Transverse colon (tissue), 4 donors: ENCODE measurements around the gene THAP8. TPM values are rescaled to one million over a fixed set of nuclear protein-coding genes. Genes with fewer than 3 reads are reported as not detected.

Experiments
- DNase-seq: peaks from one replicate; pipeline ENCODE4 v3.0.0-alpha.2; 2019
- H3K27ac ChIP-seq, 4 donors: fragments of 200-600 bp; sonication (generic); 2 replicates each; pipeline ENCODE4 v1.5.1; 2016 to 2018; ENCODE audit warnings: inconsistent platforms in 4 of 4
- H3K27me3 ChIP-seq: fragments of 200-600 bp; sonication (generic); 2 replicates; pipeline ENCODE4 v1.5.1; 2017; ENCODE audit warnings: inconsistent platforms
- H3K36me3 ChIP-seq, 4 donors: fragments of 200-600 bp; sonication (generic); 2 replicates each; pipeline ENCODE4 v1.5.1; 2017 to 2019; ENCODE audit warnings: inconsistent platforms in 4 of 4
- H3K4me1 ChIP-seq, 4 donors: fragments of 200-600 bp; sonication (generic); 2 replicates each; pipeline ENCODE4 v1.5.1; 2017 to 2020; ENCODE audit warnings: inconsistent platforms in 4 of 4
- H3K4me3 ChIP-seq, 4 donors: fragments of 200-600 bp; sonication (generic); 1 replicate in 1 of 4; 2 replicates in 3 of 4; pipeline versions ENCODE4 v1.5.1 to v1.6.1; 2017 to 2019; ENCODE audit warnings: inconsistent platforms in 4 of 4
- H3K9me3 ChIP-seq, 2 donors: fragments of 200-600 bp; sonication (generic); 2 replicates each; pipeline ENCODE4 v1.5.1; 2017 to 2019; ENCODE audit warnings: inconsistent platforms in 2 of 2
- EP300 ChIP-seq: sonication (generic); formaldehyde crosslinking; IDR thresholded peaks from one replicate; pipeline ENCODE4 v1.6.1; 2017; ENCODE audit warnings: antibody characterized with exemption, low read depth
- POLR2A ChIP-seq: fragments of 450-650 bp; IDR thresholded peaks from one replicate; pipeline ENCODE4 v1.6.1; 2016; ENCODE audit warnings: antibody characterized with exemption, mild to moderate bottlenecking, moderate library complexity
- POLR2AphosphoS5 ChIP-seq, 3 donors: sonication (generic); formaldehyde crosslinking; IDR thresholded peaks; one replicate each; pipeline ENCODE4 v1.6.1; 2016; ENCODE audit warnings: antibody characterized with exemption in 3 of 3
- WGBS, 2 donors: methylation state at CpG; one replicate each; pipeline ENCODE4 v1.1.5; 2018; ENCODE audit warnings: low coverage in 1 of 2; 5-methylcytosine and 5-hydroxymethylcytosine counted together
- in situ Hi-C, 4 donors: fragments of 200-750 bp; cut with MboI; loops; one replicate each; pipeline versions ENCODE4 v1.15.0 to v1.15.1; 2017; ENCODE audit warnings: low sequenced_read_pairs in 3 of 4, low pct_ligation_motif_present in 1 of 4, low pct_unique_long_range_greater_than_20kb in 1 of 4
- intact Hi-C: fragments of 100-400 bp; cut with DNase I; formaldehyde crosslinking; loops from one replicate; pipeline ENCODE4 v1.15.1; 2023; ENCODE audit warnings: low total_unique reads
- total RNA-seq, 4 donors: library from RNA; depleted of rRNA; stranded (reverse); fragments of >200 nt; gene quantifications; one replicate each; pipeline ENCODE4 v1.1.0, GENCODE V29; 2016
- TF ChIP-seq, protein P1 (sequence below), 5 experiments: fragments of 200-600 bp in 3 of 5; fragments of 450-650 bp in 2 of 5; sonication (generic) in 3 of 5; IDR thresholded peaks; 1 replicate in 2 of 5; 2 replicates in 3 of 5; pipeline ENCODE4 v1.5.1; 2016 to 2017; ENCODE audit warnings: antibody characterized with exemption in 5 of 5, inconsistent platforms in 3 of 5, mild to moderate bottlenecking in 2 of 5, moderate library complexity in 1 of 5

Gene THAP8
- total RNA-seq, 4 donors from 2014 or later = 9.5 to 64.1 (median 11.2) TPM; not detected in 1

GRCh38 chr19:35986664-35987570 is 67.2 kb downstream of the THAP8 start:
- Histone ChIP-seq H3K9me3 (no peaks in the 10 kb centered on the region), H3K4me3 (peak overlapping the region in 2 of 4 donors; percentile 27 to 40), H3K4me1 (peaks cover 0 to 11% (median 10%) of the 10 kb centered on the region in 4 donors), H3K27ac (no peak overlapping the region), H3K36me3 (no peaks in the 10 kb centered on the region), H3K27me3 (peaks cover 38% of the 10 kb centered on the region)
- intact Hi-C loops = no loop called here
- 8 to 10% methylated on average over 16 to 53 of the region's 54 CpGs for WGBS, 2 donors
- peak; percentile 57 for DNase-seq
- TF ChIP-seq POLR2A = no peak
- TF ChIP-seq EP300 = no peak
- TF ChIP-seq POLR2AphosphoS5 (IDR thresholded peaks at IDR 0.05) = no peak
- TF ChIP-seq, protein P1, sequence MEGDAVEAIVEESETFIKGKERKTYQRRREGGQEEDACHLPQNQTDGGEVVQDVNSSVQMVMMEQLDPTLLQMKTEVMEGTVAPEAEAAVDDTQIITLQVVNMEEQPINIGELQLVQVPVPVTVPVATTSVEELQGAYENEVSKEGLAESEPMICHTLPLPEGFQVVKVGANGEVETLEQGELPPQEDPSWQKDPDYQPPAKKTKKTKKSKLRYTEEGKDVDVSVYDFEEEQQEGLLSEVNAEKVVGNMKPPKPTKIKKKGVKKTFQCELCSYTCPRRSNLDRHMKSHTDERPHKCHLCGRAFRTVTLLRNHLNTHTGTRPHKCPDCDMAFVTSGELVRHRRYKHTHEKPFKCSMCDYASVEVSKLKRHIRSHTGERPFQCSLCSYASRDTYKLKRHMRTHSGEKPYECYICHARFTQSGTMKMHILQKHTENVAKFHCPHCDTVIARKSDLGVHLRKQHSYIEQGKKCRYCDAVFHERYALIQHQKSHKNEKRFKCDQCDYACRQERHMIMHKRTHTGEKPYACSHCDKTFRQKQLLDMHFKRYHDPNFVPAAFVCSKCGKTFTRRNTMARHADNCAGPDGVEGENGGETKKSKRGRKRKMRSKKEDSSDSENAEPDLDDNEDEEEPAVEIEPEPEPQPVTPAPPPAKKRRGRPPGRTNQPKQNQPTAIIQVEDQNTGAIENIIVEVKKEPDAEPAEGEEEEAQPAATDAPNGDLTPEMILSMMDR (IDR thresholded peaks at IDR 0.05) = no peak
- in situ Hi-C loops = no loop called here

DNA sequence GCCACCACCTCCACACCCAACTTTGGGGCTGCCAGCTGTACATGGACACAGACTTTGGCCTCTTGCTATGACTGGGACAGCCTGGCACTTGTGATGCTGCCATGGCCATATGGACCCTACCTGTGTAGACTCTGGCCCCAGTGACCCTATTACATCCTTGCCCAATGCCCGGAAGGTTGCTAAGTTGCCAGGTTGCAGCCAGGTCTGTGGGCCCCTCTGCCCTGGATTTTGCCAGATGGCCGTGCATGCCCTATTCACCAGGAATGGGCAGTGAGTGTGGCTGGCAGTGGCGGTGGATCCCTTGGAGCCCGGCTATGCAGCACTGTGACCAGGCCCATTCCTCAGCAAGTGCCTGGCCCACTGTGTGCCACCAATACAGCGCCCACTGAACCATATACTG is 68.0 kb downstream of the THAP8 start:
- H3K27me3 ChIP-seq = peaks cover 38% of the 10 kb centered on the region
- WGBS, 2 donors = 85% methylated on average over 5 of the region's 5 CpGs; no CpG with 5 or more reads in 1 of the 2 donors

More for the DNA sequence above, 68.0 kb downstream of the THAP8 start:
- TF ChIP-seq POLR2AphosphoS5 (IDR thresholded peaks at IDR 0.05) (no peak), EP300 (no peak), POLR2A (no peak)
- TF ChIP-seq, protein P1 (IDR thresholded peaks at IDR 0.05) = no peak
- intact Hi-C loops = no loop called here
- peaks cover 0 to 11% (median 10%) of the 10 kb centered on the region in 4 donors for H3K4me1 ChIP-seq
- H3K4me3 ChIP-seq = no peak overlapping the region
- H3K36me3 ChIP-seq = no peaks in the 10 kb centered on the region
- no peak overlapping the region for H3K27ac ChIP-seq
- in situ Hi-C loops = no loop called here
- no peak for DNase-seq
- H3K9me3 ChIP-seq = no peaks in the 10 kb centered on the region

Other genes with a start within 250 kb of the THAP8 start
- not detected for gene PRODH2, start 241.4 kb downstream of the THAP8 start, total RNA-seq
- not detected for gene NPHS1, start 201.8 kb downstream of the THAP8 start, total RNA-seq
- gene KIRREL2, start 197.4 kb downstream of the THAP8 start, total RNA-seq = not detected
- gene APLP1, start 185.7 kb downstream of the THAP8 start, total RNA-seq = 10 to 100 TPM in 1 of 4 donors, 1 to 10 TPM in 2, under 1 TPM in 1; 1.00 to 10.5 (median 4.5) TPM
- 10 to 100 TPM in 3 of 4 donors, 1 to 10 TPM in 1; 7.5 to 29.5 (median 13.1) TPM for gene NFKBID, start 153.7 kb downstream of the THAP8 start, total RNA-seq
- 1 to 10 TPM in 1 of 4 donors, not detected in 3; 9.4 TPM for gene HCST, start 151.8 kb downstream of the THAP8 start, total RNA-seq
- 10 to 100 TPM; 25.6 to 81.5 (median 52.2) TPM for gene TYROBP, start 146.0 kb downstream of the THAP8 start, total RNA-seq
- 10 to 100 TPM; 12.1 to 48.6 (median 16.6) TPM for gene LRFN3, start 117.9 kb downstream of the THAP8 start, total RNA-seq
- 10 to 100 TPM; 30.3 to 83.8 (median 55.4) TPM for gene SDHAF1, start 59.1 kb downstream of the THAP8 start, total RNA-seq
- 1 to 10 TPM in 3 of 4 donors, not detected in 1; 1.2 to 9.0 (median 2.9) TPM for gene SYNE4, start 45.5 kb downstream of the THAP8 start, total RNA-seq
- 100 to 1,000 TPM in 2 of 4 donors, 10 to 100 TPM in 2; 27.6 to 151 (median 83.2) TPM for gene ALKBH6, start 40.1 kb downstream of the THAP8 start, total RNA-seq
- gene CLIP3, start 21.4 kb downstream of the THAP8 start, total RNA-seq = 10 to 100 TPM in 3 of 4 donors, 1 to 10 TPM in 1; 7.0 to 37.6 (median 23.5) TPM
- 10 to 100 TPM in 1 of 4 donors, 1 to 10 TPM in 1, under 1 TPM in 2; 0.37 to 20.7 (median 0.97) TPM for gene WDR62, start 612 bp upstream of the THAP8 start, total RNA-seq
- gene OVOL3, start 56.9 kb upstream of the THAP8 start, total RNA-seq = not detected
- 10 to 100 TPM in 3 of 4 donors, not detected in 1; 15.1 to 44.9 (median 44.0) TPM for gene POLR2I, start 60.6 kb upstream of the THAP8 start, total RNA-seq
- gene TBCB, start 61.2 kb upstream of the THAP8 start, total RNA-seq = 100 to 1,000 TPM in 2 of 4 donors, 10 to 100 TPM in 2; 82.4 to 175 (median 134) TPM
- 100 to 1,000 TPM; 222 to 304 (median 248) TPM for gene CAPNS1, start 85.8 kb upstream of the THAP8 start, total RNA-seq
- 10 to 100 TPM in 2 of 4 donors, 1 to 10 TPM in 1, not detected in 1; 7.8 to 26.3 (median 11.7) TPM for gene COX7A1, start 98.2 kb upstream of the THAP8 start, total RNA-seq
- gene ZNF565, start 160.4 kb upstream of the THAP8 start, total RNA-seq = 1 to 10 TPM in 2 of 4 donors, under 1 TPM in 1, not detected in 1; 1.00 to 4.1 (median 4.0) TPM
- 100 to 1,000 TPM in 1 of 4 donors, 10 to 100 TPM in 3; 10.8 to 105 (median 52.2) TPM for gene ZNF146, start 160.8 kb upstream of the THAP8 start, total RNA-seq